Kidney (tissue), 14 donors: ENCODE results near the gene ZNF331. TPM values are rescaled to one million over a fixed set of nuclear protein-coding genes. Genes with fewer than 3 reads are reported as not detected.

Experiments used
- DNase-seq, 5 donors: peaks; one replicate each; pipeline ENCODE4 v3.0.0-alpha.2; 2013 to 2020
- FAIRE-seq: peaks from 2 replicates; lab custom pipeline; 2012; peaks lifted over from hg19 to GRCh38; lab: Jason Lieb, UNC
- H3K27ac ChIP-seq, 2 donors: one replicate each; pipeline ENCODE4 v1.7.0; 2013; ENCODE audit warnings: low read depth in 2 of 2, low read length in 2 of 2, inconsistent platforms in 1 of 2
- H3K27me3 ChIP-seq: one replicate; pipeline ENCODE4 v1.7.1; 2013; ENCODE audit warnings: low read length, inconsistent platforms; ENCODE audit not compliant: control insufficient read depth, insufficient read depth
- H3K36me3 ChIP-seq, 3 donors: one replicate each; pipeline versions ENCODE4 v1.7.0 to v1.7.1; 2013; ENCODE audit warnings: low read length in 3 of 3, control low read depth in 1 of 3, inconsistent platforms in 1 of 3; ENCODE audit not compliant: insufficient read depth in 3 of 3, control insufficient read depth in 2 of 3
- H3K4me1 ChIP-seq, 3 donors: one replicate each; pipeline versions ENCODE4 v1.7.0 to v1.7.1; 2013; ENCODE audit warnings: low read length in 3 of 3, inconsistent platforms in 1 of 3, low read depth in 1 of 3; ENCODE audit not compliant: control insufficient read depth in 2 of 3, insufficient read depth in 2 of 3
- H3K4me3 ChIP-seq, 3 donors: one replicate each; pipeline versions ENCODE4 v1.7.0 to v1.8.1; 2013; ENCODE audit warnings: low read length in 3 of 3, control low read depth in 1 of 3, inconsistent platforms in 1 of 3
- H3K9ac ChIP-seq, 3 donors: one replicate each; pipeline versions ENCODE4 v1.7.0 to v1.7.1; 2013; ENCODE audit warnings: low read length in 3 of 3, control low read depth in 1 of 3, inconsistent platforms in 1 of 3
- H3K9me3 ChIP-seq, 3 donors: one replicate each; pipeline versions ENCODE4 v1.7.0 to v1.7.1; 2013; ENCODE audit warnings: low read length in 3 of 3, control low read depth in 1 of 3, inconsistent platforms in 1 of 3; ENCODE audit not compliant: control insufficient read depth in 2 of 3, insufficient read depth in 1 of 3
- intact Hi-C: fragments of 100-400 bp; cut with DNase I; formaldehyde crosslinking; loops from one replicate; pipeline ENCODE4 v1.11.1; 2022
- polyA plus RNA-seq: library from polyadenylated mRNA; stranded (reverse); fragments of 350-450 nt; fragmentation: Illumina TruSeq; extraction: RNeasy Lipid Tissue Mini Kit (QIAGEN cat#74804); gene quantifications from one replicate; pipeline ENCODE4 v1.2.3, GENCODE V29; 2014; ENCODE audit warnings: low read depth, low replicate concordance; ENCODE audit not compliant: insufficient read depth
- total RNA-seq: library from RNA; stranded (reverse); fragmentation: NEBNext Ultra II Directional; extraction: Animal tissue kit (Norgen Biotek cat#: 25700); gene quantifications from one replicate; pipeline ENCODE4 v1.2.1, GENCODE V29; 2021
- TF ChIP-seq, protein P1 (sequence below): IDR thresholded peaks from 3 replicates; pipeline ENCODE4 v1.5.1; 2012; ENCODE audit warnings: mild to moderate bottlenecking, moderate library complexity, borderline replicate concordance; ENCODE audit not compliant: insufficient read depth; ENCODE audit errors: extremely low read depth
- donor health status: control.
- donor health status: control.
- donor health status: control.
- donor health status: control.
- donor health status: control.
- donor health status: DM: yes; HTN: yes; CAD: no.
- donor health status: Normal renal cell carcinoma (clear cell type).

ZNF331 gene
- total and polyA plus RNA-seq, 2 donors from 2014 or later, result 6.5 to 22.3 TPM

- no peaks in the 10 kb centered on the region for H3K36me3 ChIP-seq
Observed at GRCh38 chr19:53518121-53518520, 19.8 kb upstream of the ZNF331 start.

DNA sequence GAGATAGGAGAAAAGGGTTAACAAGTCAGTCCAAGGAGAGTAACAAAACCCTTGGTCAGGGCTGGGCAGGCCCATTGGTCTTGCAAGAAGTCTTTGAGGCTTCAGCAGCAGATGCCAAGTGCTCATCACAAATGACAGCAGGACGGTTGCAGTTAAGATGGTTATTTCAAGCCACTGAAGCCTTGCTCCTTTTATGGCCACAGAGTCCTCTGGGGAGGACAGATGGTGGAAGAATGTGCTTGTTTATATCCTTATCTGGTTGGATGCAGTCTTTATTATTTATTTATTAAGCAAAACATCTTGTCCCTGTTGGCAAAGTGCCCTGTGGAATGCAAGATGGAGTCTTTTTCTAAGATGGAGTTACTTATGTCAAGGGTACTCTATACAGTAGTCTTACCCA lies 19.2 kb upstream of the ZNF331 start:
- TF ChIP-seq, protein P1, sequence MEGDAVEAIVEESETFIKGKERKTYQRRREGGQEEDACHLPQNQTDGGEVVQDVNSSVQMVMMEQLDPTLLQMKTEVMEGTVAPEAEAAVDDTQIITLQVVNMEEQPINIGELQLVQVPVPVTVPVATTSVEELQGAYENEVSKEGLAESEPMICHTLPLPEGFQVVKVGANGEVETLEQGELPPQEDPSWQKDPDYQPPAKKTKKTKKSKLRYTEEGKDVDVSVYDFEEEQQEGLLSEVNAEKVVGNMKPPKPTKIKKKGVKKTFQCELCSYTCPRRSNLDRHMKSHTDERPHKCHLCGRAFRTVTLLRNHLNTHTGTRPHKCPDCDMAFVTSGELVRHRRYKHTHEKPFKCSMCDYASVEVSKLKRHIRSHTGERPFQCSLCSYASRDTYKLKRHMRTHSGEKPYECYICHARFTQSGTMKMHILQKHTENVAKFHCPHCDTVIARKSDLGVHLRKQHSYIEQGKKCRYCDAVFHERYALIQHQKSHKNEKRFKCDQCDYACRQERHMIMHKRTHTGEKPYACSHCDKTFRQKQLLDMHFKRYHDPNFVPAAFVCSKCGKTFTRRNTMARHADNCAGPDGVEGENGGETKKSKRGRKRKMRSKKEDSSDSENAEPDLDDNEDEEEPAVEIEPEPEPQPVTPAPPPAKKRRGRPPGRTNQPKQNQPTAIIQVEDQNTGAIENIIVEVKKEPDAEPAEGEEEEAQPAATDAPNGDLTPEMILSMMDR, result no peak
- intact Hi-C loops, result no loop called here
- H3K4me3 ChIP-seq, result no peak overlapping the region
- DNase-seq, result peak in 1 of 5 donors; percentile 10
- H3K27me3 ChIP-seq, result no peaks in the 10 kb centered on the region
- peaks cover 0 to 9% (median 0%) of the 10 kb centered on the region in 3 donors for H3K4me1 ChIP-seq
- no peak overlapping the region for H3K9ac ChIP-seq
- no peaks in the 10 kb centered on the region for H3K36me3 ChIP-seq
- no peak for FAIRE-seq
- H3K27ac ChIP-seq, result no peak overlapping the region
- peaks cover 0 to 6% (median 0%) of the 10 kb centered on the region in 3 donors for H3K9me3 ChIP-seq

More at GRCh38 chr19:53518121-53518520, 19.8 kb upstream of the ZNF331 start:
- no peak for DNase-seq
- Histone ChIP-seq H3K27ac (no peak overlapping the region), H3K9ac (no peak overlapping the region), H3K4me3 (no peak overlapping the region), H3K27me3 (no peaks in the 10 kb centered on the region), H3K4me1 (peaks cover 0 to 9% (median 0%) of the 10 kb centered on the region in 3 donors), H3K9me3 (peaks cover 0 to 6% (median 0%) of the 10 kb centered on the region in 3 donors)
- intact Hi-C loops, result no loop called here
- FAIRE-seq, result no peak
- TF ChIP-seq, protein P1, result no peak

DNA sequence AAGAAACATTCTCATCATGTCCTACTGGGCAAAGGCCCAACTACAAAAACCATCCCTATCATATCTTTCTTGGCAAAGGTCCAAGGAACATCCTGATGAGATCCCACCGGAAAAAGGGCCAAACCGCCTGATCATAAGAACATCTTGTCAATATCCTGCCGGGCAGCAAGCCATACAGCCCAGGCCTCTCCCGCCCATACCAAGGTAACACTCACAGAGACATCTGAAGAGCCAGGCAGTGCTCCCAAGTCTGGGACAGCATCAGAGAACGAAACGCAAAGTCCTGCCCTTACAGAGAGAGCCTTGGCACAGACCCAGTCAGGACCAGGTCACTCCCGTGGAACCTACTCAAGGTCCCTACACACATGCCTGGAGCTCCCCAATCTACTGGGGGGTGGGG lies 18.5 kb upstream of the ZNF331 start:
- peak in 2 of 5 donors; percentile 14 to 58 for DNase-seq
- Histone ChIP-seq H3K9me3 (peaks cover 0 to 6% (median 0%) of the 10 kb centered on the region in 3 donors), H3K9ac (no peak overlapping the region), H3K27ac (no peak overlapping the region), H3K36me3 (no peaks in the 10 kb centered on the region), H3K4me3 (no peak overlapping the region), H3K4me1 (peaks cover 0 to 9% (median 0%) of the 10 kb centered on the region in 3 donors), H3K27me3 (no peaks in the 10 kb centered on the region)
- intact Hi-C loops, result no loop called here
- no peak for FAIRE-seq
- TF ChIP-seq, protein P1, result no peak

DNA sequence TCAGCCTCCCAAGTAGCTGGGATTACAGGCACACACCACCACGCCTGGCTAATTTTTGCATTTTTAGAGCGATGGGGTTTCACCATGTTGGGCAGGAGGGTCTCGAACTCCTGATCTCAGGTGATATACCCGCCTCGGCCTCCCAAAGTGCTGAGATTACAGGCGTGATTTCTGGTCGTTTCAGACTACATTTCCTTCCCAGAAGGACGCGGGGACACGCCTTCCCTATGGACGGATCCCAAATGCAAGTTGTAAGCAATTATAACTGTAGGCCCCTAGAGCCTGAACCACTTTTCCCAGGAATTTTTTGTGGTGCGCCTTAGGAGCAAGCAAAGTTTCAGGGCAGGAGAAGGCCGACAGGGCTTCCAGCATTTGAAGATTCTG lies 17.8 kb upstream of the ZNF331 start:
- H3K4me1 ChIP-seq, result peaks cover 0 to 9% (median 0%) of the 10 kb centered on the region in 3 donors
- peak overlapping the region; percentile 45 to 66 for H3K27ac ChIP-seq
- intact Hi-C loops, result no loop called here
- H3K36me3 ChIP-seq, result no peaks in the 10 kb centered on the region
- DNase-seq (no peak), FAIRE-seq (no peak)
- H3K9ac ChIP-seq, result peak overlapping the region in 2 of 3 donors; percentile 4 to 42
- peaks cover 0 to 6% (median 0%) of the 10 kb centered on the region in 3 donors for H3K9me3 ChIP-seq
- peak overlapping the region; percentile 50 to 78 (median 77) for H3K4me3 ChIP-seq
- TF ChIP-seq, protein P1, result no peak
- no peaks in the 10 kb centered on the region for H3K27me3 ChIP-seq
